Adrenal gland (tissue), 12 donors: Measurements from ENCODE around the gene LRRC56. TPM values are rescaled to one million over a fixed set of nuclear protein-coding genes. Genes with fewer than 3 reads are reported as not detected.
A peak's percentile ranks its signal among the peaks of the same experiment; 100 is the strongest.

ENCODE experiments used
- DNase-seq, 7 donors: peaks; one replicate each; pipeline ENCODE4 v3.0.0-alpha.2; 2019 to 2020
- H3K27ac ChIP-seq, 5 donors: fragments of 200-600 bp; sonication (generic) in 4 of 5; 1 replicate in 3 of 5; 2 replicates in 2 of 5; pipeline versions ENCODE4 v1.5.1 to v1.8.0; 2016 to 2020; ENCODE audit warnings: mild to moderate bottlenecking in 1 of 5
- H3K27me3 ChIP-seq: fragments of 200-600 bp; 2 replicates; pipeline ENCODE4 v1.8.0; 2021
- H3K36me3 ChIP-seq, 2 donors: fragments of 200-600 bp; replicated peaks in 1 of 2; 1 replicate in 1 of 2; 2 replicates in 1 of 2; pipeline versions ENCODE4 v1.5.1 to v1.8.0; 2018 to 2022
- H3K4me1 ChIP-seq, 2 donors: fragments of 200-600 bp; replicated peaks in 1 of 2; 1 replicate in 1 of 2; 2 replicates in 1 of 2; pipeline versions ENCODE4 v1.5.1 to v1.8.0; 2018 to 2021
- H3K4me3 ChIP-seq, 4 donors: fragments of 200-600 bp; sonication (generic) in 3 of 4; one replicate each; pipeline ENCODE4 v1.5.1; 2016 to 2018
- H3K9me3 ChIP-seq, 3 donors: fragments of 200-600 bp; sonication (generic) in 1 of 3; replicated peaks in 1 of 3; 1 replicate in 2 of 3; 2 replicates in 1 of 3; pipeline versions ENCODE4 v1.5.1 to v1.8.0; 2016 to 2021
- POLR2A ChIP-seq, 2 donors: fragments of 450-650 bp; IDR thresholded peaks; one replicate each; pipeline ENCODE4 v1.6.1; 2017; ENCODE audit warnings: antibody characterized with exemption in 2 of 2, mild to moderate bottlenecking in 2 of 2, moderate library complexity in 1 of 2
- WGBS, 4 donors: extraction: QIAGEN DNeasy Blood & Tissue Kit in 2 of 4; methylation state at CpG; one replicate each; pipeline versions ENCODE4 v1.1.5 to v1.1.7; 2013 to 2017; 5-methylcytosine and 5-hydroxymethylcytosine counted together
- intact Hi-C, 2 donors: fragments of 100-400 bp; cut with DNase I; formaldehyde crosslinking; loops; one replicate each; pipeline versions ENCODE4 v1.14.1 to v1.15.0; 2022 to 2023
- polyA plus RNA-seq, 3 donors: library from polyadenylated mRNA; stranded (reverse); fragments of 200-250 nt in 2 of 3; fragments of 350-450 nt in 1 of 3; fragmentation: Illumina TruSeq in 1 of 3; extraction: RNeasy Lipid Tissue Mini Kit (QIAGEN cat#74804) in 1 of 3; gene quantifications; one replicate each; pipeline ENCODE4 v1.2.3, GENCODE V29; 2013 to 2014
- total RNA-seq, 9 donors: library from RNA; depleted of rRNA in 4 of 9; stranded (reverse); fragments of >200 nt in 4 of 9; fragments of 120-200 nt in 1 of 9; fragmentation: NEBNext Ultra II Directional in 1 of 9; extraction: Animal tissue kit (Norgen Biotek cat#: 25700) in 1 of 9; gene quantifications; one replicate each; pipeline versions ENCODE4 v1.1.0 to v1.2.4, GENCODE V29; 2013 to 2023
- TF ChIP-seq, protein P1 (sequence below), 6 experiments: fragments of 450-650 bp in 4 of 6; fragments of 200-600 bp in 2 of 6; sonication (generic) in 1 of 6; IDR thresholded peaks; 1 replicate in 5 of 6; 2 replicates in 1 of 6; pipeline versions ENCODE4 v1.5.1 to v1.8.0; 2016 to 2021; ENCODE audit warnings: antibody characterized with exemption in 6 of 6, mild to moderate bottlenecking in 2 of 6, moderate library complexity in 1 of 6
- donor health status: healthy with polysubstance abuse.
- donor health status: Bipolar disorder and iron deficiency.
- donor health status: DM: yes; HTN: yes; CAD: no.
- donor health status: DM: no; HTN: no; CAD: no.
- donor health status: DM: no; HTN: no; CAD: no.
- donor health status: DM: yes; HTN: yes; CAD: no.

Gene LRRC56
- total and polyA plus RNA-seq, 12 donors, result 0.32 to 4.3 (median 0.96) TPM; not detected in 2

- intact Hi-C loops, result no loop called here
- Histone ChIP-seq H3K27ac (peak overlapping the region in 2 of 5 donors; percentile 3 to 29), H3K27me3 (no peaks in the 10 kb centered on the region), H3K4me3 (no peak overlapping the region), H3K9me3 (no peaks in the 10 kb centered on the region), H3K36me3 (peaks cover 0 to 76% of the 10 kb centered on the region in 2 donors), H3K4me1 (no peaks in the 10 kb centered on the region)
- WGBS, 4 donors, result 68 to 87% (median 75%) methylated on average over 6 to 10 of the region's 10 CpGs
- DNase-seq, result no peak
- TF ChIP-seq, protein P1, sequence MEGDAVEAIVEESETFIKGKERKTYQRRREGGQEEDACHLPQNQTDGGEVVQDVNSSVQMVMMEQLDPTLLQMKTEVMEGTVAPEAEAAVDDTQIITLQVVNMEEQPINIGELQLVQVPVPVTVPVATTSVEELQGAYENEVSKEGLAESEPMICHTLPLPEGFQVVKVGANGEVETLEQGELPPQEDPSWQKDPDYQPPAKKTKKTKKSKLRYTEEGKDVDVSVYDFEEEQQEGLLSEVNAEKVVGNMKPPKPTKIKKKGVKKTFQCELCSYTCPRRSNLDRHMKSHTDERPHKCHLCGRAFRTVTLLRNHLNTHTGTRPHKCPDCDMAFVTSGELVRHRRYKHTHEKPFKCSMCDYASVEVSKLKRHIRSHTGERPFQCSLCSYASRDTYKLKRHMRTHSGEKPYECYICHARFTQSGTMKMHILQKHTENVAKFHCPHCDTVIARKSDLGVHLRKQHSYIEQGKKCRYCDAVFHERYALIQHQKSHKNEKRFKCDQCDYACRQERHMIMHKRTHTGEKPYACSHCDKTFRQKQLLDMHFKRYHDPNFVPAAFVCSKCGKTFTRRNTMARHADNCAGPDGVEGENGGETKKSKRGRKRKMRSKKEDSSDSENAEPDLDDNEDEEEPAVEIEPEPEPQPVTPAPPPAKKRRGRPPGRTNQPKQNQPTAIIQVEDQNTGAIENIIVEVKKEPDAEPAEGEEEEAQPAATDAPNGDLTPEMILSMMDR (IDR thresholded peaks at IDR 0.05), result no peak
Observed at GRCh38 chr11:495537-495931, 41.8 kb upstream of the LRRC56 start.

DNA sequence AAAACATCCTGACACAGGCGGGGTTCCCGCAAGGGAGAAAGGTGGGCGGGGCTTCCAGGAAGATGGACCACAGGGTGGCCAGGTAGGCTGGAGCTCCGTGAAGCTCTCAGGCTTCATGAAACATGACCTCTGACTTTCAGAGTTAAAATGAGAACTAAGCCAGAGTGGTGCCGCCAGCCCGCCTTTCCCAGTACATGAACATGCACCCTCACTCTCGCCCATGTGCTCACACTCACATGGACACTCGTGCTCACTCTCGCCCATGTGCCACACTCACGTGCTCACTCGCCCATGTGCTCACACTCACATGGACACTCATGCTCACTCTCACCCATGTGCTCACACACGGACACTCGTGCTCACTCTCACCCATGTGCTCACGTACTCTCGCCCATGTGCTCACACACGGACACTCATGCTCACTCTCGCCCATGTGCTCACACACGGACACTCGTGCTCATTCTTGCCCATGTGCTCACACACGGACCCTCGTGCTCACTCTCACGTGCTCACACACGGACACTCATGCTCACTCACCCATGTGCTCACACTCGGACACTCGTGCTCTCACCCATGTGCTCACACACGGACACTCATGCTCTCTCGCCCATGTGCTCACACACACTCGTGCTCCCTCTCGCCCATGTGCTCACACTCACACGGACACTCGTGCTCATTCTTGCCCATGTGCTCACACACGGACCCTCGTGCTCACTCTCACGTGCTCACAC is 40.3 kb upstream of the LRRC56 start:
- Histone ChIP-seq H3K27ac (no peak overlapping the region), H3K4me3 (no peak overlapping the region), H3K4me1 (no peaks in the 10 kb centered on the region), H3K27me3 (no peaks in the 10 kb centered on the region), H3K36me3 (peaks cover 0 to 87% of the 10 kb centered on the region in 2 donors), H3K9me3 (no peaks in the 10 kb centered on the region)
- DNase-seq, result peak in 1 of 7 donors; percentile 13
- intact Hi-C loops, result no loop called here
- no peak for TF ChIP-seq POLR2A (IDR thresholded peaks at IDR 0.05)
- TF ChIP-seq, protein P1 (IDR thresholded peaks at IDR 0.05), result no peak
- 94 to 97% (median 96%) methylated on average over 34 of the region's 34 CpGs for WGBS, 4 donors

- Histone ChIP-seq H3K4me1 (peaks cover 0 to 3% of the 10 kb centered on the region in 2 donors), H3K9me3 (no peaks in the 10 kb centered on the region), H3K27ac (no peak overlapping the region), H3K27me3 (no peaks in the 10 kb centered on the region), H3K36me3 (peaks cover 0 to 87% of the 10 kb centered on the region in 2 donors), H3K4me3 (no peak overlapping the region)
- WGBS, 4 donors, result 93 to 96% (median 95%) methylated on average over 27 to 31 of the region's 31 CpGs
- no peak for TF ChIP-seq POLR2A (IDR thresholded peaks at IDR 0.05)
- TF ChIP-seq, protein P1 (IDR thresholded peaks at IDR 0.05), result no peak
- DNase-seq, result peak in 1 of 7 donors; percentile 18
- intact Hi-C loops, result no loop called here
Observed at GRCh38 chr11:497565-498296, 39.6 kb upstream of the LRRC56 start.

DNA sequence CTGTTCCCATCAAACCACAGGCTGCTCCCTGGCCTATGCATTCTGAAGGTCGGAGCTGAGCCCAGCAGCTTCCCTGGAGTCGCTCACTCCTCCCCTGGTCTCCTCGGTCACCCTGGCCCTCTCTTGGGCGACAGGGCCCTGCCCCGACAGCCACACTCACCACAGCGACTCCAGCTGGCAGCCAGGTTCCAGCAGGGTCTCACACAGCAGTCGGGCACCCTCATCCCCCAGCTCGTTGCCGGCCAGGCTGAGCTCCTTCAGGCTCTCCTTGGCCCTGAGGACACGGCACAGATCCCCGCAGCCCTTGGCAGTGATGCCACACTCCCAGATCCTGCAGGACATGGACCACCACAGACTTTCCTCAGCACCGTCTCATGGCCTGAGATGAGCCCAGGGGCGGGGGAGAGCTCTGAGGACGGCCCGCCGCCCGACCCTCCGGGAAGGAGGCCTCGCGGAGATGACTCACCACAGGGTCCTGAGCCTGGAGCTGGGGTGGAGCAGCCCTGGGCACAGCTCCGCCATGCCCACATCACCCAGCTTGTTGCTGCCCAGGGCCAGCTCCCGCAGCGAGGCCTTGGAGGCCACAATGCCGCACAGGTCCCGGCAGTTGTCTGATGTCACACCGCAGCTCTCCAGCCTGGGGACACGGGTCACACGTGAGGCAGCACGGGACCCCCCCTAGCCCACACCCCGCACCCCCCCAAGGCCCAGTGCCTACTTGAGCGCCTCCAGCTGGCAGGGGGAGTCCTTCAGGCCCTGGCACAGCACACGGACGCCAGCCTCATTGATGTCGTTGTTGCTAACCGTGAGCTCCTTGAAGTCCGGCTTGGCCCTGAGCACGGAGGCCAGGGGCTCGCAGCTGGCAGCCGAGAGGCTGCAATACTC is 38.8 kb upstream of the LRRC56 start:
- WGBS, 4 donors, result 72 to 86% (median 79%) methylated on average over 7 to 39 of the region's 39 CpGs
- intact Hi-C loops, result no loop called here
- no peaks in the 10 kb centered on the region for H3K27me3 ChIP-seq
- H3K9me3 ChIP-seq, result no peaks in the 10 kb centered on the region
- no peak overlapping the region for H3K4me3 ChIP-seq
- peaks cover 0 to 80% of the 10 kb centered on the region in 2 donors for H3K36me3 ChIP-seq
- peak overlapping the region in 2 of 5 donors; percentile 17 to 45 for H3K27ac ChIP-seq
- TF ChIP-seq, protein P1 (IDR thresholded peaks at IDR 0.05), result no peak
- no peak for TF ChIP-seq POLR2A (IDR thresholded peaks at IDR 0.05)
- peak in 1 of 7 donors; percentile 33 for DNase-seq
- H3K4me1 ChIP-seq, result peaks cover 3 to 11% of the 10 kb centered on the region in 2 donors
